ENCODE results near the gene SSBP3.

DNA sequence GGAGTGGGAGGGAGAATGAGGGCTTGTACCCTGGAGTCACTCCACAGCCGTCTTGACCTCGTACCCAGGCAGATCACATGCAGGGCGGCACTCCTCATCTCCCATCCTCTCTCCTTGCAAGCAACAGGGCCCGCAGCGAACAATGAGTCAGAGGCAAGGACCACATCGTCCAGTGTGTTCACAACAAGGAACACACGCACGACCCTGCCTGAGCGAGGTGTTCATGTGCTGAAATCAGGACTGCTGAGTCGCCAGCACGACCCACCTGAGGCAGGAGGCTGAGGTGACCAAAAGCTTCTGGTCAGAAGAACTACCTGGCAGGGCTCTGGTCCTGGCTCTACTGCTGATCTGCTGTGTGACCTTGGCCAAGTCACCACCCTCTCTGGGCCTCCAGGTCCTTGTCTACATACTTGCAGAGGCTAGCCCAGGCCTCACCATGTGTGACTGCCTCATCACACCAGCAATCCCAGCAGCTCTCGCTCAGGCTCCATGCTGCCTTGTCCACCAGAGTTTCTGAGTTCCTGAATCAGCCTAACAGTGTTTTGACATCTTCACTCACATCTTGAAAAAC lies 78.0 kb downstream of the SSBP3 start:
- TF ChIP-seq, protein P1, sequence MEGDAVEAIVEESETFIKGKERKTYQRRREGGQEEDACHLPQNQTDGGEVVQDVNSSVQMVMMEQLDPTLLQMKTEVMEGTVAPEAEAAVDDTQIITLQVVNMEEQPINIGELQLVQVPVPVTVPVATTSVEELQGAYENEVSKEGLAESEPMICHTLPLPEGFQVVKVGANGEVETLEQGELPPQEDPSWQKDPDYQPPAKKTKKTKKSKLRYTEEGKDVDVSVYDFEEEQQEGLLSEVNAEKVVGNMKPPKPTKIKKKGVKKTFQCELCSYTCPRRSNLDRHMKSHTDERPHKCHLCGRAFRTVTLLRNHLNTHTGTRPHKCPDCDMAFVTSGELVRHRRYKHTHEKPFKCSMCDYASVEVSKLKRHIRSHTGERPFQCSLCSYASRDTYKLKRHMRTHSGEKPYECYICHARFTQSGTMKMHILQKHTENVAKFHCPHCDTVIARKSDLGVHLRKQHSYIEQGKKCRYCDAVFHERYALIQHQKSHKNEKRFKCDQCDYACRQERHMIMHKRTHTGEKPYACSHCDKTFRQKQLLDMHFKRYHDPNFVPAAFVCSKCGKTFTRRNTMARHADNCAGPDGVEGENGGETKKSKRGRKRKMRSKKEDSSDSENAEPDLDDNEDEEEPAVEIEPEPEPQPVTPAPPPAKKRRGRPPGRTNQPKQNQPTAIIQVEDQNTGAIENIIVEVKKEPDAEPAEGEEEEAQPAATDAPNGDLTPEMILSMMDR (IDR thresholded peaks at IDR 0.05): no peak
- TF ChIP-seq POLR2A (IDR thresholded peaks at IDR 0.05): no peak
